Measurements from ENCODE around the gene NBEAL2. TPM values are rescaled to one million over a fixed set of nuclear protein-coding genes. Genes with fewer than 3 reads are reported as not detected.

Gene NBEAL2
- total RNA-seq, 1 donor from 2014 or later: 227 TPM

GRCh38 chr3:46934498-46935167, 44.8 kb upstream of the NBEAL2 start:
- peak overlapping the region; percentile 73 for H3K27ac ChIP-seq
- TF ChIP-seq, protein P1, sequence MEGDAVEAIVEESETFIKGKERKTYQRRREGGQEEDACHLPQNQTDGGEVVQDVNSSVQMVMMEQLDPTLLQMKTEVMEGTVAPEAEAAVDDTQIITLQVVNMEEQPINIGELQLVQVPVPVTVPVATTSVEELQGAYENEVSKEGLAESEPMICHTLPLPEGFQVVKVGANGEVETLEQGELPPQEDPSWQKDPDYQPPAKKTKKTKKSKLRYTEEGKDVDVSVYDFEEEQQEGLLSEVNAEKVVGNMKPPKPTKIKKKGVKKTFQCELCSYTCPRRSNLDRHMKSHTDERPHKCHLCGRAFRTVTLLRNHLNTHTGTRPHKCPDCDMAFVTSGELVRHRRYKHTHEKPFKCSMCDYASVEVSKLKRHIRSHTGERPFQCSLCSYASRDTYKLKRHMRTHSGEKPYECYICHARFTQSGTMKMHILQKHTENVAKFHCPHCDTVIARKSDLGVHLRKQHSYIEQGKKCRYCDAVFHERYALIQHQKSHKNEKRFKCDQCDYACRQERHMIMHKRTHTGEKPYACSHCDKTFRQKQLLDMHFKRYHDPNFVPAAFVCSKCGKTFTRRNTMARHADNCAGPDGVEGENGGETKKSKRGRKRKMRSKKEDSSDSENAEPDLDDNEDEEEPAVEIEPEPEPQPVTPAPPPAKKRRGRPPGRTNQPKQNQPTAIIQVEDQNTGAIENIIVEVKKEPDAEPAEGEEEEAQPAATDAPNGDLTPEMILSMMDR (IDR thresholded peaks at IDR 0.05): no peak
- TF ChIP-seq POLR2A (IDR thresholded peaks at IDR 0.05) (no peak), POLR2AphosphoS5 (IDR thresholded peaks at IDR 0.05; ENCODE audit: insufficient read depth in 1 of 2, low read depth in 1 of 2) (peak in 1 of 2 donors; percentile 33)
- intact Hi-C loops (cut with DNase I): no loop called here
- no peaks in the 10 kb centered on the region for H3K9me3 ChIP-seq
- peaks cover 0 to 20% of the 10 kb centered on the region in 2 donors for H3K36me3 ChIP-seq
- no peaks in the 10 kb centered on the region for H3K27me3 ChIP-seq
- no peak overlapping the region for H3K4me3 ChIP-seq
- H3K4me1 ChIP-seq: peaks cover 76% of the 10 kb centered on the region
- no peak for DNase-seq (ENCODE audit: extremely low spot score in 2 of 2)

- peaks cover 0 to 27% of the 10 kb centered on the region in 2 donors for H3K36me3 ChIP-seq
- peak overlapping the region; percentile 73 for H3K27ac ChIP-seq
- DNase-seq (ENCODE audit: extremely low spot score in 2 of 2): no peak
- H3K4me3 ChIP-seq: no peak overlapping the region
- no peaks in the 10 kb centered on the region for H3K27me3 ChIP-seq
- peaks cover 70% of the 10 kb centered on the region for H3K4me1 ChIP-seq
- no peaks in the 10 kb centered on the region for H3K9me3 ChIP-seq
- intact Hi-C loops (cut with DNase I): no loop called here
- peak; percentile 30 to 70 for TF ChIP-seq POLR2AphosphoS5 (IDR thresholded peaks at IDR 0.05; ENCODE audit: insufficient read depth in 1 of 2, low read depth in 1 of 2)
- TF ChIP-seq, protein P1 (IDR thresholded peaks at IDR 0.05): peak in 1 of 3 experiments; percentile 44
- TF ChIP-seq POLR2A (IDR thresholded peaks at IDR 0.05): no peak
These were observed 44.2 kb upstream of the NBEAL2 start for GRCh38 chr3:46935168-46935858.

DNA sequence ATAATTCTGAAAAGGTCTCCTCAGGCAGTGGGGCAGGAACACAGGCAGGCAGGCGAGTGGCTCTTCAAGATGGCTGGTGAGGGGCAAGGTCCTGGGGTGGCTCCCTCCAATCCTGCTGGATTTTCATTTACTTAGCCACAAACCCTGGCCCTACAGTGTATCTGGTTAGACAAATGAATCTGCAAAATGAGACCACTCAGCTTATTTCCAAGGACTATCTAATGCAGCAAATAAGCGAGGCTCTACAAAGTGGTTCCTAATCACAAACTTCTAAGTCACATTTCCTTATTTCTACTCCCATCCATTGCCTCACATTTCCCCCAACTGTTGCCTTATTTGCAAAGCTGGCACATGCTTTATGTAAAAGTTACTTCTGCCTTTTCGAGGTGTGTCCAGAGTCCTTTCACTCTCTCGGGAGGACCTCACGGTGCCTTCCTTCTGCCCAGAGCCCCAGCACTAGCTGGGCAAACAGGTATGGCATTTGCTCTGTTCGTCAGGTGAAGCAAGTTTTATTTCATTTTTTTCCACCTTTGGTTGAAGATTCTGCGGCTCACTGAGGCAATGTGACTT, 43.4 kb upstream of the NBEAL2 start:
- Histone ChIP-seq H3K27ac (peak overlapping the region; percentile 73), H3K36me3 (peaks cover 0 to 33% of the 10 kb centered on the region in 2 donors), H3K4me1 (peaks cover 62% of the 10 kb centered on the region), H3K27me3 (no peaks in the 10 kb centered on the region), H3K4me3 (no peak overlapping the region), H3K9me3 (no peaks in the 10 kb centered on the region)
- intact Hi-C loops (cut with DNase I): no loop called here
- TF ChIP-seq, protein P1 (IDR thresholded peaks at IDR 0.05): no peak
- no peak for TF ChIP-seq POLR2A (IDR thresholded peaks at IDR 0.05)
- TF ChIP-seq POLR2AphosphoS5 (IDR thresholded peaks at IDR 0.05; ENCODE audit: insufficient read depth in 1 of 2, low read depth in 1 of 2): no peak
- DNase-seq (ENCODE audit: extremely low spot score in 2 of 2): no peak

DNA sequence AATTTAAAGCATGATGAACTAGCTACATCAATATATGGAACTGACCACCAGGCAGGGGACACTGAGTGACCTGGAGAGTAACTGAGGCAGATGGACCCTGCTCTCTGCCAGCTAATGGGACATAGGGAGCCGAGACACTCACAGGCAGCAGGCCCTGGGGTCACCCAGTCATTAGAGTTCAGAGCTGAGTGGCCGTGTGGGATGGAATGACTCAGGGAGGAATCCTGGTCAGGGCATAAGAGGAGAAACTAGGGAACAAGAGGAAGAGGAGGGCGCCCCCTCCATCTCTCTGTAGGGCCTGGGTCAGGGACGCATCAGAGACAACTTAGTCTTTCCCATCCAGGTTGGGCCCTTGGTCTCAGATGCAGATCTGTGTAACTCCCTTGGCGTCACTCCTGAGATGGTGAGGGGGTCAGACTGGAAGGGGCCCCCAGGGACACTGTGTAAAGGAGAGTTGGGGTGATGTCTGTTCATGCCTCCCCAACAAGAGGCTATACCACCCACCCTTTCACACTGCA, 42.7 kb upstream of the NBEAL2 start:
- Histone ChIP-seq H3K9me3 (no peaks in the 10 kb centered on the region), H3K4me1 (peaks cover 55% of the 10 kb centered on the region), H3K4me3 (no peak overlapping the region), H3K27ac (peak overlapping the region; percentile 73), H3K27me3 (no peaks in the 10 kb centered on the region), H3K36me3 (peaks cover 0 to 34% of the 10 kb centered on the region in 2 donors)
- no peak for DNase-seq (ENCODE audit: extremely low spot score in 2 of 2)
- no peak for TF ChIP-seq POLR2A (IDR thresholded peaks at IDR 0.05)
- no peak for TF ChIP-seq POLR2AphosphoS5 (IDR thresholded peaks at IDR 0.05; ENCODE audit: insufficient read depth in 1 of 2, low read depth in 1 of 2)
- TF ChIP-seq, protein P1 (IDR thresholded peaks at IDR 0.05): no peak
- intact Hi-C loops (cut with DNase I): no loop called here
